ENCODE data around the gene CCDC149.

Gene CCDC149

GRCh38 chr4:24793219-24794005 is 119.4 kb downstream of the CCDC149 start:
- TF ChIP-seq, protein P1, sequence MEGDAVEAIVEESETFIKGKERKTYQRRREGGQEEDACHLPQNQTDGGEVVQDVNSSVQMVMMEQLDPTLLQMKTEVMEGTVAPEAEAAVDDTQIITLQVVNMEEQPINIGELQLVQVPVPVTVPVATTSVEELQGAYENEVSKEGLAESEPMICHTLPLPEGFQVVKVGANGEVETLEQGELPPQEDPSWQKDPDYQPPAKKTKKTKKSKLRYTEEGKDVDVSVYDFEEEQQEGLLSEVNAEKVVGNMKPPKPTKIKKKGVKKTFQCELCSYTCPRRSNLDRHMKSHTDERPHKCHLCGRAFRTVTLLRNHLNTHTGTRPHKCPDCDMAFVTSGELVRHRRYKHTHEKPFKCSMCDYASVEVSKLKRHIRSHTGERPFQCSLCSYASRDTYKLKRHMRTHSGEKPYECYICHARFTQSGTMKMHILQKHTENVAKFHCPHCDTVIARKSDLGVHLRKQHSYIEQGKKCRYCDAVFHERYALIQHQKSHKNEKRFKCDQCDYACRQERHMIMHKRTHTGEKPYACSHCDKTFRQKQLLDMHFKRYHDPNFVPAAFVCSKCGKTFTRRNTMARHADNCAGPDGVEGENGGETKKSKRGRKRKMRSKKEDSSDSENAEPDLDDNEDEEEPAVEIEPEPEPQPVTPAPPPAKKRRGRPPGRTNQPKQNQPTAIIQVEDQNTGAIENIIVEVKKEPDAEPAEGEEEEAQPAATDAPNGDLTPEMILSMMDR (IDR thresholded peaks at IDR 0.05; ENCODE audit: insufficient read depth, low read length) = no peak
- TF ChIP-seq SPI1 (IDR thresholded peaks at IDR 0.05; ENCODE audit: borderline replicate concordance, low read depth) = no peak
- TF ChIP-seq, protein P2, sequence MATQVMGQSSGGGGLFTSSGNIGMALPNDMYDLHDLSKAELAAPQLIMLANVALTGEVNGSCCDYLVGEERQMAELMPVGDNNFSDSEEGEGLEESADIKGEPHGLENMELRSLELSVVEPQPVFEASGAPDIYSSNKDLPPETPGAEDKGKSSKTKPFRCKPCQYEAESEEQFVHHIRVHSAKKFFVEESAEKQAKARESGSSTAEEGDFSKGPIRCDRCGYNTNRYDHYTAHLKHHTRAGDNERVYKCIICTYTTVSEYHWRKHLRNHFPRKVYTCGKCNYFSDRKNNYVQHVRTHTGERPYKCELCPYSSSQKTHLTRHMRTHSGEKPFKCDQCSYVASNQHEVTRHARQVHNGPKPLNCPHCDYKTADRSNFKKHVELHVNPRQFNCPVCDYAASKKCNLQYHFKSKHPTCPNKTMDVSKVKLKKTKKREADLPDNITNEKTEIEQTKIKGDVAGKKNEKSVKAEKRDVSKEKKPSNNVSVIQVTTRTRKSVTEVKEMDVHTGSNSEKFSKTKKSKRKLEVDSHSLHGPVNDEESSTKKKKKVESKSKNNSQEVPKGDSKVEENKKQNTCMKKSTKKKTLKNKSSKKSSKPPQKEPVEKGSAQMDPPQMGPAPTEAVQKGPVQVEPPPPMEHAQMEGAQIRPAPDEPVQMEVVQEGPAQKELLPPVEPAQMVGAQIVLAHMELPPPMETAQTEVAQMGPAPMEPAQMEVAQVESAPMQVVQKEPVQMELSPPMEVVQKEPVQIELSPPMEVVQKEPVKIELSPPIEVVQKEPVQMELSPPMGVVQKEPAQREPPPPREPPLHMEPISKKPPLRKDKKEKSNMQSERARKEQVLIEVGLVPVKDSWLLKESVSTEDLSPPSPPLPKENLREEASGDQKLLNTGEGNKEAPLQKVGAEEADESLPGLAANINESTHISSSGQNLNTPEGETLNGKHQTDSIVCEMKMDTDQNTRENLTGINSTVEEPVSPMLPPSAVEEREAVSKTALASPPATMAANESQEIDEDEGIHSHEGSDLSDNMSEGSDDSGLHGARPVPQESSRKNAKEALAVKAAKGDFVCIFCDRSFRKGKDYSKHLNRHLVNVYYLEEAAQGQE (IDR thresholded peaks at IDR 0.05; ENCODE audit: insufficient replicate concordance, low read depth) = no peak
- no peak for TF ChIP-seq POLR2AphosphoS5 (IDR thresholded peaks at IDR 0.05; ENCODE audit: low read depth)
- no peak for TF ChIP-seq GABPA (IDR thresholded peaks at IDR 0.05; ENCODE audit: low read depth)
- Histone ChIP-seq H3K4me3 (replicated peaks; ENCODE audit: insufficient read depth, low read length) (no peak overlapping the region), H3K27me3 (ENCODE audit: insufficient read depth, poor library complexity, severe bottlenecking) (no peaks in the 10 kb centered on the region), H3K27ac (replicated peaks) (no peak overlapping the region)
- no peak for DNase-seq (ENCODE audit: low read depth in 1 of 2, low spot score in 1 of 2)

DNA sequence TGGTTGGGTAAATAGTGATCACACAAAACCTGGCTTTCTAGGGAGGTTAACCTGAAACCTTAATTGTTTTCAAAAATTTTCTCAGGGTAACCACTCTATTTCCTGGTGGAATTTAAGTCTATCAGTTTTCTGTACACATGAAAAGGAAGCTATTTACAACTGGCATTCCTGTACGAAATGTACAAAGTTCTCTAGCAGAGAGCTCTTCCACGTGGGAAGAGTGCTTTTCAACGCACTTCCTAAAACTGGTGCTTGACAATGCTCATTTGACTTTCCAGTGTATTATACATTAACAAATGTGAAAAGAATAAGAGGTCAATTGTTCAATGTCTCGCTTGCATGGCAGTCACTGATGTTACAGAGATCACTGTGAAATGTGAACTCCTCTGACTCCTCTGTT is 120.3 kb downstream of the CCDC149 start:
- H3K27ac ChIP-seq (replicated peaks) = no peak overlapping the region
- H3K27me3 ChIP-seq (ENCODE audit: insufficient read depth, poor library complexity, severe bottlenecking) = no peaks in the 10 kb centered on the region
- H3K4me3 ChIP-seq (replicated peaks; ENCODE audit: insufficient read depth, low read length) = no peak overlapping the region
- no peak for DNase-seq (ENCODE audit: low read depth in 1 of 2, low spot score in 1 of 2)
- no peak for TF ChIP-seq POLR2AphosphoS5 (IDR thresholded peaks at IDR 0.05; ENCODE audit: low read depth)
- TF ChIP-seq, protein P2 (IDR thresholded peaks at IDR 0.05; ENCODE audit: insufficient replicate concordance, low read depth) = no peak
- TF ChIP-seq GABPA (IDR thresholded peaks at IDR 0.05; ENCODE audit: low read depth) = no peak
- TF ChIP-seq, protein P1 (IDR thresholded peaks at IDR 0.05; ENCODE audit: insufficient read depth, low read length) = no peak
- TF ChIP-seq SPI1 (IDR thresholded peaks at IDR 0.05; ENCODE audit: borderline replicate concordance, low read depth) = no peak

DNA sequence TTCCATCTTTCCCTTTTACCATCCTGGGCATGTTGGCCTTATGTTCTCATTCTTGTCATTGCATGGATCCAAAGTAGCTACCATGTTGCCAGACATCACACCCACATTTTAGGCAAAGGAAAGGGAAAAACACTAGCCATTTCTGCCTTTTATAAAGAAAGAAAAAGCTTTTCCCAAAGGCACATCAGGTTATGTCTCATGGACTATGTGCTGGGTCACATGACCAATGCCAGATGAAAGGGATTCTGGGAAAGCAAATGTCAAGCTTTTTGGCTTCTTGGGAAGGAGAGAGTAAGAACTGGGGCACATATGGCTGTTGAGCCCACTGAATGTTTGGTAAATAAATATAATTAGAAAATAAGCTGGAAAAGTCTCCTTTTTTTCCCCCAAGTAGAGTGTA is 121.8 kb downstream of the CCDC149 start:
- Histone ChIP-seq H3K27ac (replicated peaks) (no peak overlapping the region), H3K27me3 (ENCODE audit: insufficient read depth, poor library complexity, severe bottlenecking) (no peaks in the 10 kb centered on the region), H3K4me3 (replicated peaks; ENCODE audit: insufficient read depth, low read length) (no peak overlapping the region)
- TF ChIP-seq SPI1 (IDR thresholded peaks at IDR 0.05; ENCODE audit: borderline replicate concordance, low read depth) (no peak), POLR2AphosphoS5 (IDR thresholded peaks at IDR 0.05; ENCODE audit: low read depth) (no peak), GABPA (IDR thresholded peaks at IDR 0.05; ENCODE audit: low read depth) (no peak)
- TF ChIP-seq, protein P2 (IDR thresholded peaks at IDR 0.05; ENCODE audit: insufficient replicate concordance, low read depth) = no peak
- TF ChIP-seq, protein P1 (IDR thresholded peaks at IDR 0.05; ENCODE audit: insufficient read depth, low read length) = no peak
- DNase-seq (ENCODE audit: low read depth in 1 of 2, low spot score in 1 of 2) = no peak
